GM19452 (cell line): ENCODE measurements around the gene SYT12.

ENCODE experiments used
- ATAC-seq: cut with Tn5 transposase; IDR thresholded peaks from one replicate; pipeline ENCODE4 v1.9.1; 2021; ENCODE audit not compliant: unreplicated experiment

Gene SYT12

DNA sequence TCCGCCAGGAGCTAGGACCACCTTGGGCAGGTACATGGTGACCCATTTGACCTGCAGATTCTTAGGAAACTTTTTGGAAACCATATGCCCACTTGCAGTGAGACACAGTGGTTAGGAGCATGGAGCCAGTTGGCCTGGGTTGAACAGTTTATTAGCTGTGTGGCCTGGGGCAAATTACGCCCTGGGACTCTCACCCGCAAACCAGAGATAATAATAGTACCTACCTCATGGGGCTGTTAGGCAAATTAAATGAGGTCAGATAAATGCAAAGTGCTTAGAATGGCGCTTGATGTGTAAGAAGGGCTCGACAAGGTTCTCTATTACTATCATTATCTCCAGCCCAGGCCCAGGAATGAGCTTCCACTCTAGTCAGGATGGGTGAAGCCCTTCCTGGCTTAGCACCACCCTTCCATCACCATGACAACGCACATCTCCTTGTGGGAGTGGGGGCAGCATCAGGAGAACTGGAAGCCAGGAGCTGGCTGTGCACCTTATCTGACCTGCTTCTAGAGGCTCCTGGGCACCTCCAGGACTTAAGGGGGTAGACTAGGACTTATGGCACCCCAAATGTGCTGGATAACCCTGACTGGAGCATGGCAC, 5.1 kb downstream of the SYT12 start:
- peak; percentile 73 for ATAC-seq

DNA sequence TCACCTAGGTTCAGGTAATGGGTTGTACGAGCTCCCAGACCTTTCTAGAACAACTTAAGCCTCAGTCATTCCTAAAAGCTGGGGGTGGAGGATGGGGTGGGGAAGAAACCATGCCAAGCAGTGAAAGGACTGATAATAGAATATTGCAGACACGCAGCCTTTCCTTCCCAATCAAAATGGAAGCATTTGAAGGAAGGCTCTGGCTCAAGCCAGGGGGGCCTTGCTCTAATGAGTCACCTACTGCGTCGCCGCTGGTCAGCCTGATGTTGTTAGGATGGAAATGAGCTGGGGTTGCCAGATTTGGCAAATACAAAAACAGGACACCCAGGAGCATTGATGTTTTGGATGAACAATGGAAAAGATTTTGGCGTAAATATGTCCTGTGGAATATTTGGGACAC, 6.2 kb downstream of the SYT12 start:
- no peak for ATAC-seq

GRCh38 chr11:67030976-67031375, 8.0 kb downstream of the SYT12 start:
- no peak for ATAC-seq

DNA sequence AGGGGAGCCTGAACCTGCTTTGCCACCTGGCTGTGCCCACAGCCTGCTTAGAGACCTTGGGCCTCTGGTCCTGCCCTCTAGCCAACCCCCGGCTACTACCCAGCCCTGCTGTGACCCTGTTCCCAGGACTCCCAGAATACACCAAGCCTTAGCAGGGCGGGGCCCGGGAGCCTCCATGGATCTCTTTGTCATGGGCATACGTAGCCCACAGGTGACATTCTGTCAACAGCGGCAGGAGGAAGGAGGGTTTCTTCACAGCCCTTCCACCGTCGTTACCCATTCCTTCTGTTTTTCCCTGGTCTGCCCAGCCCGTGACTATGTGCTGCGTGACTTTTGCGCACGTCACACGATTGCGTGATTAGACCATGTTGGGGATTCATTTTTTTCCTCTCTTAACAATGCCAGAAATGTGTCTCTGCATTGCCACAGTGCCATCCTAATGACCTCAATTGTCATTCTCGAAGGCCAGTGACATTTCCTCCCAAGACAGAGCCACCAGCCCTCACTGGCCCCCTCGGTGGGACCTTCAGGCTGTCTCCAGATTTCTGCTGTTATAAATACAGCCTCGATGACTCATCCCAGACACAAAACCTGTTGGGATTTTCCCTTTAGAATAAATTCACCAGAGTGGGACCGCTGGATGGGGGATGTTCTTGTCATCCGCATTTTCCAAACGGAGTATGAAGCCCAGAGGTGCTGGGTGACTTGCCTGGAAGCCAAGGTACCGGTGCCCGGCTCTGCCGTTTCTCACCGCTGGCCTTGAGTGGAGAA, 9.0 kb downstream of the SYT12 start:
- ATAC-seq = no peak

DNA sequence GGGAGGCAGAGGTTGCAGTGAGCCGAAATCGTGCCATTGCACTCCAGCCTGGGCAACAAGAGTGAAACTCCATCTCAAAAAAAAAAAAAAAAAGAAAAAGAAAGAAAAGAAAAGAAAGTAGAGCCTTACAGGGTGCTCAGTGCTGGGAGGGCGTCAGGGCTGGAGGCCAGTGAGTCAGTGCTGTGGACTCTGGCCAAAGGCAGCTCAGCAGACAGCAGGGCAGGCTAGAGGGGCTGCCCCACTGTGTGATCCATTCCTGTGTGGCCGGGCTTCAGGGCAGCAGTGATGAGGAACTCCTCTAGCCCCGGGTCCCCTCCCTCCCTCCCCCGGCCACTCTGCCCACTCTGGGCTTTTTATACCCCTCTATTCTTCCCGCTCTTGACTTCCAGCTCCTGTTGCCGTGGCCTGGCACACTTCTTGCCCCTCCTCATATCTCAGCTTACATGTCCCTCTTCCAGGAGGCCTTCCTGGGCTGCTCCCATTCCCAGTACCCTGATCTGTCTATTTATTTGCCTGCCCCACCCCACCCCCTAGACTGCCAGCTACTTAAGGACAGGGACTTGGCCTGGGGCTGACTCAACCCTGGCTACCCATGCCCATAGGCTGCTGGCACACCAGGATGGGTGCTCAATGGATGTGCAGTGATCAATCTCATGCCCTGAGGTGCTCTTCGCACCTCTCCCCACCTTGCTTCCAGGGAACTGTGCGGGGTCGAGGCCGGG, 10.1 kb downstream of the SYT12 start:
- no peak for ATAC-seq

DNA sequence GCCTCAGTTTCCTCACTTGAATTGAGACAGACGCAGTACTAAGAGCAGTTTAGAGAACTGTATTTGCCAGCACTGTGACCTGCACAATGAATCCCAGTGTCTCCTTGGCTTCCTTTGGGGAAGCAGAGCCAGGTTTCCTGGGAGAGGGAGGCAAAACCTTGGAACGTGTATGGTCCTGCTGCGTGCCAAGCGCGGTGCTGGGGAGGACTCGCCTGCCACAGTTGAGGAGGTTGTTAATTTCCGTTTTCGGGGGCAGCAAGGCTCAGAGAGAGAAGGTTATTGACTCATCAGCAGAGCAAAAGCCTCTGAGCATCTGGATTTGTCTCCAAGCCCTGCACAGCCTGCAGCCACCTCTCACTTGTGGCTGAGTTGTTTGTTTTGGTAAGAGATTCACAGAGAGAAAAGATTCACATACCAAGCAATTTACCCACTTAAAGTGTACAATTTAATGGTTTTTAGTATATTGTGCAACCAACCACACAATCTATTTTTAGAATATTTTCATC, 10.8 kb downstream of the SYT12 start:
- ATAC-seq = no peak

- no peak for ATAC-seq
These were observed 11.4 kb downstream of the SYT12 start for GRCh38 chr11:67034350-67034749.

DNA sequence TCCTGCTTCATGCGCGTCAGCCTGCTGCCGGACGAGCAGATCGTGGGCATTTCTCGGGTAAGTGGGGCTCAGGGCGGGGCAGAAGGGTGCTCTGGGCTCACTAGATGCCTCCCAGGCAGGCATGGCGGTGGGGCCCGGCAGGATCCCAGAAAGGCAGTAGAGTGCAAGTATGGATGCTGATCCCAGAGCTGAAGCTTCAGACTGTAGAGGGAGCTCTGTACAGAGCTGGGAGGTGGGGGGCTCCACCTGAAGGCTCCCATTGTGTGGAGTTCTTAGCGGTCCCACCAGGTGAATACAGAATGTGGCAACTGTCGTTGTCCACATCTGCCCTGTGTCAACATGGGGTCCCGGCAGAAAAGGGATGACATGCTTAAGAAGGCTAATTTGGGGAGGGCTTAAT, 17.2 kb downstream of the SYT12 start:
- ATAC-seq = no peak

GRCh38 chr11:67041602-67042001, 18.7 kb downstream of the SYT12 start:
- no peak for ATAC-seq

DNA sequence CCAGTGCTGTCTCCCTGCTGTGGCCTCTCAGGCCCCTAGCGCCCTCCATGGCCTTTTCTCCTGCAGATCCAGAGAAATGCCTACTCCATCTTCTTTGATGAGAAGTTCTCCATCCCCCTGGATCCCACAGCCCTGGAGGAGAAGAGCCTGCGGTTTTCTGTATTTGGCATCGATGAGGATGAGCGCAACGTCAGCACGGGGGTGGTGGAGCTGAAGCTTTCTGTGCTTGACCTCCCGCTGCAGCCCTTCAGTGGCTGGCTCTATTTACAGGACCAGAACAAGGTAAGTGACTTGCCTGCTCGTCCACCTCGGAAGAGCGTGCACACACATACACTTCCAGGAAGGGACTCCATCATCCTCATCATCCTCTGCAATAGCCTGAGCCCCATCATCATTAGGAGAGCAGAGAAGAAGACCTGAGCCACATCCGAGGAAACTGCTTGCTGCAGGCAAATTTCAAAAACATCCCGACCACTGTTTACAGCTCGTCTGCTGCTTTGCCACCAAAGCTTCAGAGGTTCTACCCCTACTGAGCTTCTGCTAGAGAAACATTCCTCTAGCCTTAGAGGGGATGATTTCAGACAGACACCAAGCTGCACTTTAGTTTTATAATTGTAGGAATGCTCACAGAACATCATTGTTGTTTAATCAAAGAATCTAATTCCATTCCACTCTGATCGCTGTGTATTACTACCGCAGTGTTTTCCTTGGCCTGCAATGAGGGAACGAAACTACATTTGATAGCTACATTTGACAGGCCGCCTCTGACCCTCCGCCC, 20.8 kb downstream of the SYT12 start:
- no peak for ATAC-seq

- no peak for ATAC-seq
These were observed 21.6 kb downstream of the SYT12 start for GRCh38 chr11:67044496-67044895.

DNA sequence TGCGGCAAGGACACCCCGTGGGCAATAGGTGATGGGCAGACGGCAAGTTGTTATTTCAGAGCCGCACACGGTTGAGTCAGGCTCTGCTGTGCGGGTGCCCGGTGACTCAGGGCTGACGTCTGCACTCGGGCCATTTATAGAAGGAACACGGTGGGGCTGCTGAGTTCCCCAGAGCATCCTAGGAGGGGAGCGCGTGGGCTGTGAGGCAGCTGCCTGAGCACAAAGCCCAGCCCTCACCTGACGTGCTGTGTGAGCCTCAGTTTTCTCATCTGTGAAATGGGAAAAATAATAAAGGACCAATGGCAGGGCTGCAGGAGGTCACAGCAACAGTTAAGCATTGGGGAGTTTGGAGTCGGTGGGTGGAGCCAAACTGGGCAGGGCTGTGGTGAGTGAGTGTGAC, 22.4 kb downstream of the SYT12 start:
- ATAC-seq = no peak

DNA sequence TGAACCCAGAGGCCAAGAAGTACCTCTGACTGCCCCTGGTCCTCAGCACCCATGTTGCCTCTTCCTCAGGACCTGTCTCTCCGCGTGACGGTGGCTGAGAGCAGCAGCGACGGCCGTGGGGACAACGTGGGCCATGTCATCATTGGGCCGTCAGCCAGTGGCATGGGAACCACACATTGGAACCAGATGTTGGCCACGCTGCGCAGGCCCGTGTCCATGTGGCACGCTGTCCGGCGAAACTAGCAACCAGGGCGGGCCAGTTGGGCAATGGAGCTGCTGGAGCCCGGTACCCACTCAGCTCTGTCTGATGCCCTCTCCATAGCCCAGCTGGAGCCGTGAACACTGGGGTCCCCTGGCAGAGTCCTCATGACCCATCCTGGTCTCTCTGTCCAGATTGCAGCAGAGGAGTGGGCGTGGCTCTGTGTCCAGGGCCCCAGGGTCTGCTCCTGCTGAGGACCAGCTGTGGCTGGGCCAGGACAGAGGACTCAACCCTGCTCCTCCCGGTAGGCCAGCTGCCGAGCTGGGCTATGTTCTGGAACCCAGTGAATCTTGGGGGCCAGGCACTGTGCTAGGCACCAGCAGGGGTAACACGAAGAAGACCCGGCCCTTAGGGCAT, 25.7 kb downstream of the SYT12 start:
- ATAC-seq = no peak

- ATAC-seq = no peak
These were observed 27.2 kb downstream of the SYT12 start for GRCh38 chr11:67050139-67050538.

- ATAC-seq = no peak
These were observed 28.4 kb downstream of the SYT12 start for GRCh38 chr11:67051180-67051893.

DNA sequence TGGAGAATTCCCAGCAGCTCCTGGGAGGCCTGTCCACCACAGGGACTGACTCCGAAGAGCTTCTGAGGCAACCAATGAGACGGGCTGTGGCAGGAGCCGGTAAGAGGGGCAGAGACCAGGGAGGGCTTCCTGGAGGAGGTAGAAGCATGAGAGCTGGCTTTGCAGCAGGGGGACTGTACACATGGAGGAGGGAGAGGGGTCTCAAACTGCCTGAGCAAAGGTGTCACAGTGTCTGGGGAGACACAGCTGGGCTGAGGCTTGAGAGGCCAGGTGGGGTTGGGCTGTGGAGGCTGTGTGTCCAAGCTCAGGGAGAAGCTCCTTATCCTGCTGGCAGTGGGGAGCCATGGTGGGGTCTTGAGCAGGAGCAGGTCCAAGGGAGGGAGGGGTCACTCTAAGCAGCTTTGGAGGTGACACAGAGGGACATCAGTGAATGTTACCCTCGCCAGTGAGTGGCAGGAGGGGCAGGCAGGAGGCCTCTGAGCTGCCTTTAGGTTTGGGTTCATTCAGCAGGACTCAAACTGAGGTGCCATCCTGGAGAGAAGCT, 29.1 kb downstream of the SYT12 start:
- no peak for ATAC-seq

- ATAC-seq = no peak
These were observed 30.0 kb downstream of the SYT12 start for GRCh38 chr11:67052891-67053290.

- no peak for ATAC-seq
These were observed 31.0 kb downstream of the SYT12 start for GRCh38 chr11:67053896-67054329.

DNA sequence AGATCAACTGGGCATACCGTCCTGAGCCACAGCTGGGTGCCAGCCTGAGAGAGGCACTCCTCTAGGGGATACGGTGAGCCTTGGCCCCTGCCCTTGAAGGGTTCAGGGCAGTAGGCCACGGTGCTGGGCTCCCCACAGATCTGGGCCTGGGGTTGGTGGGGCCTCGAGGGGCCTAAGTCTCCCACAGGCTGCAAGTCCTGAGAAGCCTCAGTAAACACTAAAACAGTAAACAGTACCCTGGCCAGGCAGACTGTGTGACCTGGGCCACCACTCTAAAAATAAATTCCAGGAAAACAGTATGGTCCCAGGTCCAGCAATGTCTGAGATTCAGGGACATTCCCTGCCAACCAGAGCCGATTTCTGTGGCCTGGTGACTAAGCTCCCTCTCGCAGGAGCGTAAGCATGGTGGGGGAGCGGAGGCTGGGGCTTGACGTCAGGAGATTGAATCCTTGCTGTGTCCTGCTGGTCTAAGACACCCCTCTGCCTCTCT, 31.5 kb downstream of the SYT12 start:
- ATAC-seq = no peak
